Measurements from ENCODE around the gene NEDD1. TPM values are rescaled to one million over a fixed set of nuclear protein-coding genes. Genes with fewer than 3 reads are reported as not detected.

NEDD1 gene
- total RNA-seq, 1 experiment from 2014 or later = 17.2 TPM

GRCh38 chr12:96861656-96862055 lies 45.4 kb upstream of the NEDD1 start:
- no peaks in the 10 kb centered on the region for H4K20me1 ChIP-seq (ENCODE audit: control insufficient read depth, insufficient read depth, insufficient read length)
- H4K91ac ChIP-seq (ENCODE audit: insufficient read length, low read depth, low read length) = no peak overlapping the region
- no peaks in the 10 kb centered on the region for H3K23me2 ChIP-seq (ENCODE audit: insufficient read length, low read depth, low read length, poor library complexity, severe bottlenecking)
- Mint-ChIP-seq H3K9me3 (peaks cover 7 to 12% of the 10 kb centered on the region in 2 experiments; a peak in 3 of 5 replicates), H3K4me1 (peaks cover 7 to 8% of the 10 kb centered on the region in 2 experiments), H3K27me3 (ENCODE audit: low read depth) (no peaks in the 10 kb centered on the region), H3K27ac (no peak overlapping the region), H3K4me3 (no peak overlapping the region), H3K36me3 (ENCODE audit: insufficient read depth in 1 of 3, low read depth in 3 of 3) (peaks cover 0 to 8% (median 6%) of the 10 kb centered on the region in 3 experiments; a peak in 5 of 7 replicates)
- no peak overlapping the region for H2BK120ac ChIP-seq (ENCODE audit: low read depth, low read length, poor library complexity, severe bottlenecking)
- no peaks in the 10 kb centered on the region for H3K79me1 ChIP-seq (ENCODE audit: insufficient read depth, low read depth, low read length, poor library complexity, severe bottlenecking)
- no peak overlapping the region for H4K8ac ChIP-seq (replicated peaks; ENCODE audit: insufficient read length, low read depth, low read length)
- TF ChIP-seq CTCF (conservative IDR thresholded peaks at IDR 0.05) = no peak
- H2BK5ac ChIP-seq (ENCODE audit: insufficient read length, low read length) = no peak overlapping the region
- no peaks in the 10 kb centered on the region for H3K9me3 ChIP-seq (ENCODE audit: control insufficient read depth, low read depth, low read length)
- H4K5ac ChIP-seq (ENCODE audit: insufficient read length, low read depth, low read length) = no peak overlapping the region
- H3K9ac ChIP-seq (ENCODE audit: extremely low read depth, insufficient read length, low read length) = no peak overlapping the region
- no peak for DNase-seq
- no peaks in the 10 kb centered on the region for H3K4me1 ChIP-seq (ENCODE audit: insufficient read depth, low read length)
- no peak overlapping the region for H3K4ac ChIP-seq (ENCODE audit: low read depth, low read length)
- H3K14ac ChIP-seq (ENCODE audit: insufficient read depth, low read length) = no peak overlapping the region
- H3K27ac ChIP-seq (ENCODE audit: insufficient read length, low read depth, low read length) = no peak overlapping the region
- H2AK5ac ChIP-seq (ENCODE audit: insufficient read length, low read length) = no peak overlapping the region
- no peak overlapping the region for H3K56ac ChIP-seq (ENCODE audit: insufficient read length, low read depth, low read length)
- no peaks in the 10 kb centered on the region for H3K79me2 ChIP-seq (ENCODE audit: insufficient read depth, low read length)
- no peak overlapping the region for H3K4me2 ChIP-seq (ENCODE audit: insufficient read depth, insufficient read length, low read length)
- H2BK12ac ChIP-seq (ENCODE audit: insufficient read length, low read depth, low read length) = no peak overlapping the region
- no peak overlapping the region for H3T11ph ChIP-seq (ENCODE audit: low read length)
- no peaks in the 10 kb centered on the region for H3K27me3 ChIP-seq (ENCODE audit: insufficient read depth, low read length)
- H2BK15ac ChIP-seq (ENCODE audit: low read depth, low read length) = no peak overlapping the region
- H2BK20ac ChIP-seq (ENCODE audit: low read depth, low read length, poor library complexity, severe bottlenecking) = no peak overlapping the region
- H2AFZ ChIP-seq (ENCODE audit: low read length) = no peak overlapping the region
- H3K23ac ChIP-seq (ENCODE audit: insufficient read length, low read depth, low read length) = no peak overlapping the region
- WGBS (ENCODE audit: extremely low coverage, insufficient read length, low lambda C conversion rate) = no CpG with 5 or more reads among the region's 2 CpGs
- no peak overlapping the region for H3K18ac ChIP-seq (ENCODE audit: insufficient read length, low read depth, low read length)

All from H9 (cell line).